ENCODE data around the gene CD53.

Gene CD53

GRCh38 chr1:110902820-110903463, 30.0 kb downstream of the CD53 start:
- no peak for ATAC-seq
- TF ChIP-seq CSDC2 (CRISPR knock-in tag; IDR thresholded peaks at IDR 0.05) (no peak), OSR1 (CRISPR knock-in tag; IDR thresholded peaks at IDR 0.05) (no peak), SNAI2 (CRISPR knock-in tag; IDR thresholded peaks at IDR 0.05) (no peak), ZFP30 (CRISPR knock-in tag; IDR thresholded peaks at IDR 0.05) (no peak), PPARA (CRISPR knock-in tag; IDR thresholded peaks at IDR 0.05; ENCODE audit: borderline replicate concordance) (no peak), ESRRG (CRISPR knock-in tag; IDR thresholded peaks at IDR 0.05) (no peak)
- TF ChIP-seq, protein P1, sequence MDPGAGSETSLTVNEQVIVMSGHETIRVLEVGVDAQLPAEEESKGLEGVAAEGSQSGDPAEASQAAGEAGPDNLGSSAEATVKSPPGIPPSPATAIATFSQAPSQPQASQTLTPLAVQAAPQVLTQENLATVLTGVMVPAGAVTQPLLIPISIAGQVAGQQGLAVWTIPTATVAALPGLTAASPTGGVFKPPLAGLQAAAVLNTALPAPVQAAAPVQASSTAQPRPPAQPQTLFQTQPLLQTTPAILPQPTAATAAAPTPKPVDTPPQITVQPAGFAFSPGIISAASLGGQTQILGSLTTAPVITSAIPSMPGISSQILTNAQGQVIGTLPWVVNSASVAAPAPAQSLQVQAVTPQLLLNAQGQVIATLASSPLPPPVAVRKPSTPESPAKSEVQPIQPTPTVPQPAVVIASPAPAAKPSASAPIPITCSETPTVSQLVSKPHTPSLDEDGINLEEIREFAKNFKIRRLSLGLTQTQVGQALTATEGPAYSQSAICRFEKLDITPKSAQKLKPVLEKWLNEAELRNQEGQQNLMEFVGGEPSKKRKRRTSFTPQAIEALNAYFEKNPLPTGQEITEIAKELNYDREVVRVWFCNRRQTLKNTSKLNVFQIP (CRISPR knock-in tag; IDR thresholded peaks at IDR 0.05; ENCODE audit: borderline replicate concordance, low read depth), result no peak

- no peak for ATAC-seq
- TF ChIP-seq TOX (CRISPR knock-in tag; IDR thresholded peaks at IDR 0.05; ENCODE audit: borderline replicate concordance) (no peak), ARNTL (CRISPR knock-in tag; IDR thresholded peaks at IDR 0.05; ENCODE audit: borderline replicate concordance, low read depth) (no peak), SNAI2 (CRISPR knock-in tag; IDR thresholded peaks at IDR 0.05) (no peak), ZNF8 (CRISPR knock-in tag; IDR thresholded peaks at IDR 0.05) (no peak), OSR1 (CRISPR knock-in tag; IDR thresholded peaks at IDR 0.05) (no peak), ISL1 (CRISPR knock-in tag; IDR thresholded peaks at IDR 0.05) (no peak), CSRNP3 (CRISPR knock-in tag; IDR thresholded peaks at IDR 0.05) (no peak), PPARA (CRISPR knock-in tag; IDR thresholded peaks at IDR 0.05; ENCODE audit: borderline replicate concordance) (no peak), ESRRG (CRISPR knock-in tag; IDR thresholded peaks at IDR 0.05) (no peak), TSHZ2 (CRISPR knock-in tag; IDR thresholded peaks at IDR 0.05) (no peak), CSDC2 (CRISPR knock-in tag; IDR thresholded peaks at IDR 0.05) (no peak), CREB5 (CRISPR knock-in tag; IDR thresholded peaks at IDR 0.05; ENCODE audit: low read depth) (no peak), BACH2 (CRISPR knock-in tag; IDR thresholded peaks at IDR 0.05; ENCODE audit: borderline replicate concordance) (no peak)
- TF ChIP-seq, protein P2, sequence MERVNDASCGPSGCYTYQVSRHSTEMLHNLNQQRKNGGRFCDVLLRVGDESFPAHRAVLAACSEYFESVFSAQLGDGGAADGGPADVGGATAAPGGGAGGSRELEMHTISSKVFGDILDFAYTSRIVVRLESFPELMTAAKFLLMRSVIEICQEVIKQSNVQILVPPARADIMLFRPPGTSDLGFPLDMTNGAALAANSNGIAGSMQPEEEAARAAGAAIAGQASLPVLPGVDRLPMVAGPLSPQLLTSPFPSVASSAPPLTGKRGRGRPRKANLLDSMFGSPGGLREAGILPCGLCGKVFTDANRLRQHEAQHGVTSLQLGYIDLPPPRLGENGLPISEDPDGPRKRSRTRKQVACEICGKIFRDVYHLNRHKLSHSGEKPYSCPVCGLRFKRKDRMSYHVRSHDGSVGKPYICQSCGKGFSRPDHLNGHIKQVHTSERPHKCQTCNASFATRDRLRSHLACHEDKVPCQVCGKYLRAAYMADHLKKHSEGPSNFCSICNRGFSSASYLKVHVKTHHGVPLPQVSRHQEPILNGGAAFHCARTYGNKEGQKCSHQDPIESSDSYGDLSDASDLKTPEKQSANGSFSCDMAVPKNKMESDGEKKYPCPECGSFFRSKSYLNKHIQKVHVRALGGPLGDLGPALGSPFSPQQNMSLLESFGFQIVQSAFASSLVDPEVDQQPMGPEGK (CRISPR knock-in tag; IDR thresholded peaks at IDR 0.05; ENCODE audit: borderline replicate concordance), result no peak
Measured at GRCh38 chr1:110903853-110904500, 31.0 kb downstream of the CD53 start.

DNA sequence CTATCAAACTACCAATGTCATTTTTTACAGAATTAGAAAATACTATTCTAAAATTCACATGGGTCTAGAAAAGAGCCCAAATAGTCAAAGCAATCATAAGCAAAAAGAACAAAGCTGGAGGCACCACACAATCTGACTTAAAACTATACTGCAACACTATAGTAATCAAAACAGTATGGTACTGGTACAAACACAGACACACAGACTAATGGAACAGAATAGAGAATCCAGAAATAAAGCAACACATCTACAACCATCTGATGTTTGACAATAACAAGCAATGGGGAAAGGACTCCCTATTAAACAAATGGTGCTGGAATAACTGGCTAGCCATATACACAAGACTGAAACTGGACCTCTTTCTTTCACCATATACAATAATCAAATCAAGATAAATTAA, 39.8 kb downstream of the CD53 start:
- ATAC-seq, result no peak
- TF ChIP-seq RARB (CRISPR knock-in tag; IDR thresholded peaks at IDR 0.05) (no peak), ESRRG (CRISPR knock-in tag; IDR thresholded peaks at IDR 0.05) (no peak), GLIS3 (CRISPR knock-in tag; IDR thresholded peaks at IDR 0.05) (no peak), ZNF70 (CRISPR knock-in tag; IDR thresholded peaks at IDR 0.05) (no peak), PPARA (CRISPR knock-in tag; IDR thresholded peaks at IDR 0.05; ENCODE audit: borderline replicate concordance) (no peak), SNAI2 (CRISPR knock-in tag; IDR thresholded peaks at IDR 0.05) (no peak)
